ENCODE measurements around the gene FAM193B.

DNA sequence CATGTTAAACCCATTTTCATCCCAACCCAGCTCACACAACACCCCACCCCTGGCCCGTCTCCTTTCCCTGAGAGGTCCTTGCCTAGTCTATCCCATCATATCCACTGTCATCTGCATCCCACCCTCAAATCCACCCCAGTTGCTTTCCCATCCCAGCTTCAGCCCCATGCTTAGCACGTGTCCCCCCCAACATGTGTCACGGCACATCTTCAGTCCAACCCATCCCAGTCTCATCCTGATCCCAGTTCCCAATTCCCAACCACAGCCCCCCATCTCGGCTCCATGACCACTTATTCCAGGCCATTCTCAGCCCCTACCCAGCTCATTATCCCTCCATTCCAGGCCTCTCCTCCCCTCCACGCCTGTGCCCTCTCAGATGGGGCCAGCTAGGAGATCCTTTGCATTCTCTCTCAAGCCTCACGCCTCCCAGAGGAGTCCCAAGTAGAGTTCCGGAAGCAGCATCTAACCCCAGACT is 80.3 kb downstream of the FAM193B start:
- TF ChIP-seq POLR2A (IDR thresholded peaks at IDR 0.05; ENCODE audit: low read depth, low read length) (no peak), POLR2AphosphoS5 (IDR thresholded peaks at IDR 0.05; ENCODE audit: low read depth, low read length) (no peak), TAF1 (IDR thresholded peaks at IDR 0.05; ENCODE audit: borderline replicate concordance, low read depth, low read length) (no peak)
